Spleen (tissue), 7 donors: ENCODE data around the gene ARFGEF3.

Source experiments
- CTCF ChIP-seq, 11 experiments: fragments of 200-600 bp in 7 of 11; fragments of 450-650 bp in 4 of 11; sonication (generic) in 4 of 11; IDR thresholded peaks in 8 of 11; conservative IDR thresholded peaks in 3 of 11; 1 replicate in 7 of 11; 2 replicates in 4 of 11; pipeline versions ENCODE4 v1.4.0 to v1.8.0; 2016 to 2021; ENCODE audit warnings: antibody characterized with exemption in 11 of 11, inconsistent platforms in 4 of 11, mild to moderate bottlenecking in 1 of 11
- POLR2A ChIP-seq, 3 donors: fragments of 450-650 bp; IDR thresholded peaks; one replicate each; pipeline ENCODE4 v1.5.1; 2017; ENCODE audit warnings: antibody characterized with exemption in 3 of 3, mild to moderate bottlenecking in 1 of 3
- donor health status: DM: no; HTN: no; CAD: no; lungs with moderate emphysema.
- donor health status: DM: no; HTN: no; CAD: no.
- donor health status: DM: no; HTN: no; CAD: no.

DNA sequence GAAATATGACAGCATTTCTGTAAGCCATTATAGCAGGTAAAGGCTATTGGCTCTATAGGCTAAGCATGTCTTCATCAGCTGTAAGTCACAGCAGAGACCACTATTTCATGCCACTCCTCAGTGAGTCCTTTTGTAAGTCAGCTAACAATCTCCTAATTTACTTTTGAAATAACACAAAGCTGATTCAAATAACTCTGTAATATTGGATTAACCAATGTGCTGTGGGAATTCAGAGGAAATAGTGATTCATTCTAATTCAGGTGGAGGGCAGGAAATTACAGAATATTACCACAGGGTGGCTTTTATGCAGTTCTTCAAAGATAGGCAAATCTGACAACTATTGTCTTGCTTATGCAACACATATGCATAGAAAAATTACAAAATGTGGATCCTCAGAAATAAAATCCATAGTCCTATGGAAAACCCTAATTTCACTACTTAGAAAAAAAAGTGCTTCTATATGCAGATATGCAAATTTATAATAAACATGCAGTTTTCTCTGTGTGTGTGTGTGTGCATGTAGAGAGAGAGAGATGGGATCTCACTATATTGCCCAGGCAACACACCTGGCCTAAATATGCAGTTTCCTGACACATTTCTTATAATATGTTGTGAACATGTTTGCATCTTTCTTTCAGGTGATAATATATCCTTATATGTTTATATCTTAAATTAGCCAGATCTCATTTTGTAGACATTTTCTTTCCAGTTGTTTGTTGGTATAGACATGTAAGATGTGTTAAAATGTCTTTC lies 211.1 kb downstream of the ARFGEF3 start:
- TF ChIP-seq CTCF (IDR thresholded peaks at IDR 0.05 in 8 of 11, conservative IDR thresholded peaks at IDR 0.05 in 3 of 11): no peak
- TF ChIP-seq POLR2A (IDR thresholded peaks at IDR 0.05): no peak
